ENCODE measurements around the gene SHLD1.

The SHLD1 gene

DNA sequence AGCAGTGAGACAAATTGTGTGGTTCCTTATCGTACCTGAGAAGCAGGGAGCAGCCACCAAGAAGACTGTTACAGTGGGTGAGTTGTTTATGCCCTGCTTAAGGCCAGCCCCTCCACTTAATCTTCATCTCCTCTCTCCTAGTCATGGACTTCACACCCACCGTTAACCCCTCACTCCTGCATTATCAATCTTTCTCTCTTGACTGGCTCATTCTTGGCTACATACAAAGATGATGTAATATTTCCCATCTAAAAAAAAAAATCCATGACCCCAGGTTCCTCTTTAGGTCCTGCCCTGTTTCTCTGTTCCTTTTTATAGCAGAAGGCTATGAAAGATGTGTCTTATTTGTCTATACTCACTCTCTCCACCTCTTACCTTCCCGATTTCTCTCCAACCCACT, 72.4 kb downstream of the SHLD1 start:
- DNase-seq = no peak

DNA sequence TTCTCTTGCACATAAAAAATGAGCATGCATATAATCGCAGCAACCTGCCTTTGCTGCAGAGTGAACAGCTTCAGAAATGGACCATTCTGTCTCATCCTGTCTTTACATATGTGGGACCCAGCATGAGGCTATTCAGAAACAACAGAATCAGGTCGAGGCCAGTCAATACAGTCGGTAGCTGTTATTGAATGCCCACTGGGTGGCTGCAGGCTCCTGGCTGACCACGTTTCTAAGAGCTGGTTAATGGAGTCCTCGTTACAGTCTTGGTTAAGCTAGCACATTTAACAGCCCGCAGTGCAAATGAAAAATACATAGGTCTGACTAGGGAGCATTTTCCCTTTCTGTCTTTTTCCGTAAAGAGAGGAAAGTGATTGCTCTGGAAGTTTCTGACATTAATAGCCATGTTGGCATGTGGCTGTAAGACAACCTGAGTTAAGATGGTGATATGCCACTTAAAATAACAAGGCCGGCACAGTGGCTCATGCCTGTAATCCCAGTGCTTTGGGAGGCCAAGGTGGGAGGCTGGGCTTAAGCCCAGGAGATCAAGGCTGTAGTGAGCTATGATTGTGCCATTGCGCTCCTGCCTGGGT, 75.0 kb downstream of the SHLD1 start:
- DNase-seq = no peak

DNA sequence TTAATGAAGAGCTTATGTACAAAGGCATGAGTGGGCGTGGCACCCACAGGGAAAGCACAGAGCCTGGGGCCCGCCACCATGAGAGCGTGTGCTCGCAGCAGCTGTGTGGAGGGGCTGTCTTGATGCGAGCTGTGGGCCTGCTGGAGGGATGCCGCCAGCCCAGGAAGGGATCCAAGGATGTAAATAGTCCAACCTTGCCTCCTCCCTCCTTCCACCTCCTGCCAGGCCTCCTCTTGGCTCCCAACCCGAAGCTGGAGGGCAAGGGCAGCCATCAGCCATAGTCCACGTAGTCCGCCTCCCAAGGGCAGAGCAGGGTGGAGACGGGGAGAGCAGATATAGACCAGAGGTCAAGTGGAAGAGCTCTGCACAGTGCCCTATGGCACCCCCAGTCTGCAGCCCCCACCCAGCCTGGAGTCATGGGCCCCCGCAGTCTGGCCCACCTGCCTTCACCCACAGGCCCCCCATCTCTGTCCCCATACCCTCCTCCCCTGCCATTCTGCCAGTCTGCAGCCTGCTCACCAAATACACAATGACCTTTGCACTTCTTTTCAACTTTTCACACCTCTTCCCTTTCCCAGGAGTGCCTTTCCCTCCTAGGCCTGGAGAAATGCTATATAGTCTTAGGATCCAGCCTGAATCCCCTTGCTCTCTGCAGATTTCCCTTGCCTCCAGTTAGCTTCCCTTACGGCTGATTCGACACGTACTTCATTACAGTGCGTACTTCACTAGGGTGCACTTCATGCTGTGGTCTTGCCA, 77.1 kb downstream of the SHLD1 start:
- DNase-seq = no peak

DNA sequence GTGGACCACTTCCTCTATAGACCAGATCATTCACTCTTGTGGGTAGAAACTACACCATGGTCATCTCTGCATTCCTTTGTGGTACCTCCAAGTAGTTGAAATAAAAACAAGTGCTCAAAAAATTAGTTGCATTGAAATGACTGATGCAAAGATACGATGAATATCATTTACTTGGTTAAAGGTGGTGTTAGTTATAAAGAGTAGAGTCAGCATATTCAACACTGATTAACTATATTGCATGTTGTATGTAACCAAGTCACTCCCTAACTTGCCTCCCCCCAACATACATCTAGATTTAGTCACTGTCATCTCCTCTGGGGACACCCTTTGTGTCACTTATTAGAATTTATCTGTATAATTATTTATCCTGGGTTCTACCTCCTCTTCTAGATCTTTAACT, 77.7 kb downstream of the SHLD1 start:
- no peak for DNase-seq

DNA sequence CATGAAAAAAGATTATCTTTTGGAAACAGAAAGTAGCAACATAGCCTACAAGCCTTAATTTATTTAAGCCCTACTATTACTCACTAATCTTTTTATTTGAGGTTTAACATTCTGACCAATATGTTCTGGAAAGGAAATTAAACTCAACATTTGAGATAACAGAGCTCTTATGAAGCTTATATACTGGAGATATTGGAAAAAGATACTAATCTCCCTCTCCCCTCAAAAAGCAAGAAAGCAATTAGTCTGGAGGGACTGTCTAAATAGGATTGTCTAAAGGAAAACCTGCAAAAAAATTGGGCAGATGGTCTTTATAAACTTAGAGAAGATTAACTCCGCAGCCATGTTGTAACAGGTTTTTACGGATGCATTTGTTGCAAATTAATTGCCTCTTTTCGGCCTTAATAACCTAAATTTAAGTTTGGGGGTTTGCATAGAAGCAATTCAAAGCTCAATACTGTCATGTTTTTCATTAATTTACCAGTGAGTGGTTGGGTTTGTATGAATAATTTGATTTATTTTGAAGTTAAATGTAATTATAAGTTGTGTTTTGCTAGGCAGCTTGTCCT, 79.1 kb downstream of the SHLD1 start:
- DNase-seq = no peak

DNA sequence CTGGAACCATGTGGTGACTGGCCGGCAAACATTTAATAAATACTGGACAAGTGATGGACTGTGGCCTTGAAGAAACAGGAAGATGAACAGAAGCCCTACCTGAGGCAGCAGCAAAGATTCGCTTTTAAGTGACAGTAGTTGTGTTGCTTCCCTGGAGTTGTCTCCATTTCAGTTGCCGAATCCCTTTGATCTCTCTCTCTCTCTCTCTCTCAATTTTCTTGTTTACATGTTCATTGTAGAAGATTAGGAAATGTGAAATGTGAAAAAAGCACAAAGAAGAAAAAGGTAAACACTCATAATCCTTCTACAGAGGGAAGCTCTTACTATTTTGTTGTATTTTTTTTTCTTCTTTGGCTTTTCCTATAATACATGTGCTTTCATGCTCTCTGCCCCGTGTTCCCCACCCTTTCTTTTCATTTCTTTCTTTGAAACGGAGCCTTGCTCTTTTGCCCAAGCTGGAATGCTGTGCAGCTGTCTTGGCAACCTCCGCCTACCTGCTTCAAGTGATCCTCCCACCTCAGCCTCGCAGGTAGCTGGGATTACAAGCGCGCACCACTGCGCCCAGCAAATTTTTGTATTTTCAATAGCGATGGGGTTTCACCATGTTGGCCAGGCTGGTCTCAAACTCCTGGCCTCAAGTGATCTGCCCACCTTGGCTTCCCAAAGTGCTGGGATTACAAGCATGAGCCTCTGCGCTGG, 81.5 kb downstream of the SHLD1 start:
- DNase-seq = no peak

DNA sequence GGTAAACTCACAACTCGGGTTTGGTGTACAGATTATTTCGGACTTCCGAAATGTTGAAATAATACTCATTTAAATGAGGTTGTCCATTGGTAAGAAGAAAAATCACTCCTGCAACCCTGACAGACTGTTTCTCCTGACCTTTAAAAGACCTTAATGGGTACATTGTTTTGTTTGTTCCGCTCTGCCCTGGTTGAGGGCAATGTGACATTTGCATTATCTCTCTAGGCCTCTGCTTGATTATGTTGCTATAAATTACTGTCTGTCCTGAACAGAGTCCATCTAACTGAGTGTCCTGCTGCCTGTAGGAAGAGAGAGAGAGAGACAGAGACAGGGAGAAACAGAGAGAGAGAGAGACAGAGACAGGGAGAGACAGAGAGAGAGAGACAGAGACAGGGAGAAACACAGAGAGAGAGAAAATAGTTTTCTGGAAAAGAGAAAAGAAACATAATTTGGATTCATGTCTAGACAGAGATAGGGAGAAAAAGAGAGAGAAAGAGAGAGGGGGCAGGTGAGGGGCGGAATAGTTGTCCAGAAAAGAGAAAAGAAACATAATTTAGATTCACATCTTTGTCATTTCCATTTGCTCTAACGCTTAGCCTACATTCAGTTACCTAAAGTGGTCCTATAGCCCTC, 83.2 kb downstream of the SHLD1 start:
- no peak for DNase-seq

DNA sequence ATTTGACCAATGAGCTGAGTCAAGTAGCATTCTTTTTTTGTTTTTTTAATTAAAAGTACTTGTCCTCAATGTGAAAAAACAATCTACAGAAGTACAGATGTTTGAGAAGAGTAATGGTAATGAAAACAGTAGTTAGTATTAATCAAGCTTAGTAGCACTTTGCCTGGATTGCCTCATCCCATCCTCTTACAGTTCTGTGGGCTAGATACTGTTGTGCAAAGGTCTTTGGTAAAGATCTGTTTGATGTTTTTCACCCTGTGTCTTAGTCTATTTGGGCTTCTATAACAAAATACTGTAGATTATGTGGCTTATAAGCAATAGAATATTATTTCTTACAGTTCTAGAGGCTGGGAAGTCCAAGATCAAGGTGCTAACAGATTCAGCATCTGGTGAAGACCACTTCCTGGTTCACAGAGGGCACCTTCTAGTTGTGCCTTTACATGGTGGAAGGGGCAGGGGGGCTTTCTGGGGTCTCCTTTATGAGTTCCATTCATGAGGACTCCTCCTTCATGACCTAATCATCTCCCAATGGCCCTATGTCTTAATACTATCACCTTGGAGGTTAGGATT, 84.3 kb downstream of the SHLD1 start:
- DNase-seq = no peak

DNA sequence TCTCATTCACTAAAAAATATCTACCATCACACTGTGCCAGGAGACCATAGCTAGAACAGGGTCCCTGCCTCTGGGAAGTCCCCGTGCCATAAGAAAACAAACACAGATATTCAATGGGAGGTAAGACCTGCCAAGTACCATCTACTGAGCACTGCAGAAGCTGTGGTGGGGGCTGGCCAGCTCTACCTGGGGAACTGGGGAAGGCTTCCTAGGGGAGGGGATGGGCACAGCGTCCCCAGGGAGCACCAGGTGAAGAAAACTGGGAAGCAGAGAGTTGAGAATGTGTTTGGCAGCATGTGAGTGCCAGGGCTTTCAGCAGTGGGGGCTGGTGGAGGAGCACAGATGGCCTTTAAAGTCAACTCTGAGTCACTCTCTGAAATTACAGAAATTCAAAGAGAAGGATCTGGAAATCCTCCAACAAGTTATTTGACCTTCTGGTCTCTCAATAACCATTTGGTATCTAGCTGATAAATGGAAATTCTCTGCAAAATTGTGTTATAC, 85.2 kb downstream of the SHLD1 start:
- DNase-seq = peak; percentile 23 to 47

DNA sequence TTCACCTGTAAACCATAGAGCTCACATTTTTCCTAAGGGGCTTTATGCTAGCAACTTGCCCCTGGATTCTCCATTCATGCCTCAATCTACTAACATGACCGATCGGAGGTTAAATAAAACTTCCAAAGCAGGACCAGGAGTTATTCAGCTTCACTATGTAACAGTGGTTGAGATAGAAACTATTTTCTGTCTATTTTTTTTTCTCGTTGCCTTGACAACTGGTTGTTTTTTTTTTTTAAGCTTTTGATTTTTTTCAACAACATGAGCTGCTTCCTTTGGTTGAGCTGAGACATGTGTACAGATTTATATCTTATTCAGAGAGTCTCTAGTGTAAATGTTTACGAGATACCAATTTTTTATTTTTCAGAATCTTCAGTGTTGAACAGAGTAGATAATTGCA, 85.7 kb downstream of the SHLD1 start:
- peak in 1 of 2 donors; percentile 77 for DNase-seq

DNA sequence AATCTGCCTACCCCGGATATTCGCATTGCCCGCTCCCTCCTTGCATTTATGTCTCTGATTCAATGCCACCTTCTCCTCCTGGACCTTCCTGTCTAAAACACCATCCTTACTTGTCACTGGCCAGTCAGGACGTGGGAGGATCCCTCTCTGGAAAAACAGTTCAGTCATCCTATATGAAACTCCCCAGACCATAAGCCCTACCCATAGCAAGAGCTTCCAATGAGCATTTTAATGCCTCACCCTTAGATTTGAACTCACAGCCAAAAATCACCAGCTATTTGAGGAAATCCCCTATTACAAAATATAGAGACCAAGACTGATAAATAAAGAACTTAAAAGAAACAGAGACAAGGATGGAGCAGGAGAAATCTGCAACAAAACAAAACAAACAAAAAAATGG, 86.4 kb downstream of the SHLD1 start:
- DNase-seq = peak in 1 of 2 donors; percentile 51

DNA sequence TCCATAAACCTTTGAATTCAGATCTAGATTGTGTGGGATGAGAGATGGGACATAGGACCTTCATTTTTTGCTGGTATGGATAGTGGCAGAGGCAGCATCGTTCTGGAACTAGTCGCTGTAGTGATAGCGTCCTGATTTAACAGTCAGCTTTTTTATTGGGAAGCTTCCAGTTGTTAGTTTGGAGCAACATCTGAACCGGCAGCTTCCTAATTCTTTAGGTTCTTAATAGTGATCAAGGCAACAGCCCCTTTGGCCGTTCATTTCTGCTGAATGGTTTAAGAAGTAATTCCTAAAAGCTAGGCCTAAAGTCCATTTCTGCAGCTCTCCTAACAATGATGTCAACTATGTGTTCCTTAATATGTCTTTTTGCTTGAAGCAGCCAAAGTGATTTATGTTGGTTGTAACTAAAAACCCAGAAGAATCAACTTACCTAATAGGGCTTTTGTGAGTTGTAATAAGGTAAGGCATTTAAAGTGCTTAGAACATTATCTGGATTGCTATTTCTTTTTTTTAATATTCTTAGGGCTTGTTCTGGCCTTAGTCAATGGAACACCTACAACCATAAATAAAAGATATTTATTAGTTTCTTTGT, 90.3 kb downstream of the SHLD1 start:
- no peak for DNase-seq

DNA sequence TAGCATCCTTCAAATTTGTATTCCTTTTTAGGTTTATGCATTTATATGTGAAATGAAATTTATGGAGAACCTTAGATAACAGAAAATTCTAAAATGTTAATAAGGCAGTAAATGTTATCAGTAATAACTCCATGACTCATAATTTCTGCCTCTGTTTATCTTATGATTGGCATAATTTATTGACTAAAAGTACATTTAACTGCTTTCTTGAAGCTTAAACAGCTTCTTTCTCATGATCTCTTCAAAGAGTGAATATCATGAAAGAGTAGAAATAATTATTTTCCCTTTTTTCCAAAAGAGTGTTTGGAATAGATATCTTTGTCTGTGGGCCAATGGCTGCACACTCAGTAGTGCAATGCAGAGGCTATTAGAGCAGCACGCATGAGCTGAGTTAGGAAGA, 91.3 kb downstream of the SHLD1 start:
- DNase-seq = no peak

DNA sequence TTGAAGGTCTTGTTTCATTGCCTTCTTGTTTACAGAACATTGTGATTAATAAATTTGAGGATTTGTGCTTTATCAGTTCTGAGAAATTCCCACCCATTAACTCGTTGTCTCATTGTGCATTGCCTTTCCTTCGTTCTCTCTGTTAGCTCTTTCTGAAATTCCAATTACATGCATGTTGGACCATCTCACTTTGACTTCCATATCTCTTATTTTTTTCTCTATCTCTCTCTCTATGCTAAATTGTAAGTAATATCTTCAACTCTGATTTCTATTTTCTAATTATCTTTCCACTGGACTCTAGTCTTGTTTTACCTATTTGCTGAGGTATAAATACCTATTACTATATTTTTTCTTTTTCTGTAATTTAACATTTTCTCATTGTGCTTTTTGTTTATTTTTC, 92.3 kb downstream of the SHLD1 start:
- no peak for DNase-seq

DNA sequence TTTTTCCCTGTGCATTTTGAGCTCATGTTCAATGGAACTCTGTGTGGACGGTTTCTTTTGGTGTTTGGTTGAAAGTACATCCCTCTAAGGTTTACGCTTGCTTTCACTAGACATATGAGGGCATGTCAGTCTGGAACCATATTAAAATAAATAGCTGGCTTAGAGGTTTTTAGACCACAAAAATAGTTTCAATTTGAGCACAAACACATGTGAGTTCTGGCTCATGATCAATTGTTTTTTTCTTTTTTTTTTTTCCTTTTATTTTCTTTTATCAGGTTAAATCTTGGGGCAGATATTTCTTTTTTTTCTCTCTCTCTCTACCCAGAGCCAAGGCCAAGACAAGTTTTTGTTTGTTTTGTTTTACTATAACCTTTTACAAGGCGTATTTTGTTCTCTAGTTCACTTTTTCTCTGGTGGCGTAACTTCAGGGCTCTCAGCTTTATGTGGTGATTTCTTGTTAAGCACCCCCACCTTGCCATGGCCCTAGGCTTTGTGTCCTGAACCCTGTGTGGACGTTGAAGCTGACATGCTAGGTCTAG, 92.9 kb downstream of the SHLD1 start:
- peak in 1 of 2 donors; percentile 51 for DNase-seq

DNA sequence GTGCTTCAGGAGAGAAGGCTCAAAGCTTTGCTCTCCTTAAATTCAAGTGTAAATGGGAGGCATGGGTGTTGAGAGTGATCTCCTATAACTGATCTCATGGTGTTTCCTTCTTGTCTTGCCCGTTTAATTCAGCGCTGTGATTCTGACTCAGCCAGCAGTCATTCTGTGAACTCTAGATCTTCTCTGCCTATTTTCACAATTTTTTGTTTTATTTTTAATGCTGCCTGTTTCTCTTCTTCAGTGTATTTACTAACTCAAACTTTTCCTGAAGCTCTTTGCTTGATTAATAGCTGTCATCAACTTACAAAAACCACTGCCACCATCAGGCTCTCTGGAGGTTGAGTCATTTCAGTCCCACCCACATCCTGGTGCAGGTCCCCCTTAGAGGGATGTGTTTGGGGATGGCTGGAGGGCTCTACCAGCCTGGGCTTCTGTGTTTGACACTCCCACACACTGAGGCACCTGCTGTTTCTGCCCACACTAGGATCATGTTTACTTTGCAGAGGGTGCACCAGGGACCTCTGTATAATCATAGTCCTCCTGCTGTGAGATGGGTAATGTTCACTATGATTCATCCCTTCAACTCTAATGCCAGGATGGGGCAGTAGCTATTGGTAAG, 94.0 kb downstream of the SHLD1 start:
- DNase-seq = peak; percentile 19 to 59

DNA sequence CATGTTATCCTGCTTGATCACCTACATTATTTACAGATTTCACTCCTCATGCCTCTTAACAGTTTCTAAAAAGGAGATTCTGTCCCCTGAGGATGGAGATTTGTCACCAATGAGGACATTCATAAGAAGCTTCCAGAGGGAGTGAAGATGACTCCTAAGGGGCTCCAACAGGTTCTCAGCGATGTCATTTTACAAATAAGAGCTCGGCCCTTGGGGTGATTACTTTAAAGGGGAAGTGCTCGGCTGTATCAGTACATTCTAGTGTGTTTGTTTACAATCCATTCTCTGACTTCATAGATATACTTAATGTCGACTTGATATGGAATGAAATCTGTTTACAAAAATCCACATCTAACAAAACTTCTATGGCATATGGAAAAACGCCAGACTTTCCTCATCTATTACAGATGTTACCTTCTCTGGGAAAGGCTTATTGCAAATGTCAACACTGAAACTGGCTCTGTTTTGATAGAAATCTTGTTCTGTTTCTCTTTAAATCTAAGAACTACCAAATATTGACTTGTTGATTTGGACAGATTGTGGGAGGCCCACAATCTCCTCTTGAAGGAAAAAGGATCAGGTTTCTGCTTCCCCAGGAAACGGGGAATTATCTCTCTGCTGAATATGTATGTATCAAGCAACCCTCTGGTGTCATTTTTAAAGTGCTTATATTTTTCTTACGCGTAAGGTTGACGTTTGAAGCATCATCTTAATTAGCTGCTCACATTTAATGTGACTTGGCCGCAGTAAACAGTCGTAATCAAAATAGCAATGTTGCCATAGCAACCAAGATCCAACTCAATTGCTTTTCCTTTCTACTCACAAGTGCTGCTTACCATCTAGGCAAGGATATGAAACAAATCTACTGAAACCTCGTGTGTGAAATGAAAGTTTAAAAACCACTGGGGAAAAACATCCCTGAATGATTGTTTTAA, 95.7 kb downstream of the SHLD1 start:
- DNase-seq = peak; percentile 11 to 77

DNA sequence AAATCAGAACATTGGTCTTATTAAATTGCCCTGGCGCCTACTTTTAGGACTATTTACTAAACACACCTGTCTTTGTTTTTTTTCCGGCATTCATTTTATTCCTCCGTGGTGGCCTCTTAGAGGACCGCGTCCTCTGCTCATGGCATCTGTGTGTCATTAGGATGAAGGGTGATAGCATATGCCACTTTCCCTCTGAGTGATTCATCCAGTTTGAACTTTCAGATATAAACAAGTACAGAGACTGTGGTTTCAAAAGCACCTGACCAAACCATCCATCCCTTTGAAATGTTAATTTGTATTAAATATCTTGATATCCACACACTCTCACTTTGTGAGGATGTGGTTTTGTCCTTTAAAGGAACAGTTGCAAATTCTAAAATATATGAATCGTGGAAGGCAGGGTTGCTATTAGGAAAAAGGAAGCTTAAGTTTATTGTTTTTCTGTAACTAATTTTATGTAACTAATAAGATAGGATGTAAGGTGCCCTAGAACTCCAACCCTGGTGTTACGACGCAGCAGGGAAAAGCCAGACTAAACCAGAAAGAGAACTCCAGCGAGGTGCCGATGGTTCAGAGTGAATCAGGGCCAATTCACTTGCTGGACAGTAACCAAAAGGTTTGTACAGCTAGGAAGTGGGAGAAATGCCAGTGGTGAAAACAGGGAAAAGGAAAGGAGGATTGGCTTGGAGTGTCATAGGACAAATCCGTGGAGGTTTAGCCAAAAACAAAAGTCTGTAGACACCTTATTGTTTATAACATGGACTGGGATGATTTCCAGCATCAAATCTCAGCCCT, 98.7 kb downstream of the SHLD1 start:
- DNase-seq = peak in 1 of 2 donors; percentile 43

DNA sequence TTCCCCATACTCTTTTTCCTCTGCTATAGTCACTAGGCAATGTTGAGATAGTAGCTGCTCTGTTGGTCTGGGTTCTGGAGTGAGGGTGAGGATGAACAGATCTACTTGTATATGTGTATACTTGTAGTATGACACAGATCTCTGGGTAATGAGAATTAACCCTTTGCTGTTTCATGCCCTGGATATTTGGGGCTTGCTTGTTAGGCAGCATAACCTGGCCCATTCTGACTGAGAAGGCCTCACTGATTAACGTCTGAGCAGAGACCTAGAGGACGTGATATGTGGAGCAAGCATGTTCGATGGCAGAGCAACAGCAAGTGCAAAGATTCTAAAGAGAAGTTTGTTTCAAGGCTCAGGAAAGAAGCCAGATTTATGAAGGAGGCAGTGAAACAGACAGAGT, 105.7 kb downstream of the SHLD1 start:
- DNase-seq = no peak

DNA sequence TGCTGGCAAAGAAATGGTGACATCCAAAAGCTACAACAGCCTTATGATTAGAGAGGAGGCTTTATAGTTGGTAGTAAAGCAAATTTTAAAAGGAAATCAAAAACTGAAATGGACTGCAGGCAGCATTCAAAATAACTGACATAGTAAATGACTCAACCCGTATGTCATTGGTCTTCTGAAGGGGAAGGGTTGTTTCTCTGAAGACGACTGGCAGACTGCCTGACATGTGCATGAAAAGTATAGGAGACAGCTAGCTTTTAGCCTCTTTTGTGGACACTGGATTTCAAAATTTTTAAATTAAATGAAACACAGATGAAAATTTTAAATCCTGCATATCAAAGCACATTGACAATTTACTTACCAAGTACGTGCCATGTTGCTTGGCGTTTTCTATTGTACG, 109.4 kb downstream of the SHLD1 start:
- DNase-seq = no peak

Data from CD4-positive, alpha-beta T cell treated with Interleukin-1 beta for 1 hour (primary cell).